Neural progenitor cell (in vitro differentiated cells): ENCODE measurements around the gene KCNN2.
"Not testable (repeated sequence)": the region's sequence is repeated elsewhere in the genome, so short reads cannot be mapped to it uniquely, and the experiment has no call there.

Experiments used
- EZH2phosphoT487 ChIP-seq: fragments of 200-600 bp; sonication (generic); IDR thresholded peaks from 2 replicates; pipeline ENCODE4 v1.6.1; 2017; ENCODE audit warnings: antibody characterized with exemption
- TF ChIP-seq, protein P1 (sequence below): fragments of 200-600 bp; sonication (generic); IDR thresholded peaks from 2 replicates; pipeline ENCODE4 v1.5.1; 2017; ENCODE audit warnings: antibody characterized with exemption, mild to moderate bottlenecking

- TF ChIP-seq, protein P1, sequence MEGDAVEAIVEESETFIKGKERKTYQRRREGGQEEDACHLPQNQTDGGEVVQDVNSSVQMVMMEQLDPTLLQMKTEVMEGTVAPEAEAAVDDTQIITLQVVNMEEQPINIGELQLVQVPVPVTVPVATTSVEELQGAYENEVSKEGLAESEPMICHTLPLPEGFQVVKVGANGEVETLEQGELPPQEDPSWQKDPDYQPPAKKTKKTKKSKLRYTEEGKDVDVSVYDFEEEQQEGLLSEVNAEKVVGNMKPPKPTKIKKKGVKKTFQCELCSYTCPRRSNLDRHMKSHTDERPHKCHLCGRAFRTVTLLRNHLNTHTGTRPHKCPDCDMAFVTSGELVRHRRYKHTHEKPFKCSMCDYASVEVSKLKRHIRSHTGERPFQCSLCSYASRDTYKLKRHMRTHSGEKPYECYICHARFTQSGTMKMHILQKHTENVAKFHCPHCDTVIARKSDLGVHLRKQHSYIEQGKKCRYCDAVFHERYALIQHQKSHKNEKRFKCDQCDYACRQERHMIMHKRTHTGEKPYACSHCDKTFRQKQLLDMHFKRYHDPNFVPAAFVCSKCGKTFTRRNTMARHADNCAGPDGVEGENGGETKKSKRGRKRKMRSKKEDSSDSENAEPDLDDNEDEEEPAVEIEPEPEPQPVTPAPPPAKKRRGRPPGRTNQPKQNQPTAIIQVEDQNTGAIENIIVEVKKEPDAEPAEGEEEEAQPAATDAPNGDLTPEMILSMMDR, result not testable (repeated sequence)
- not testable (repeated sequence) for TF ChIP-seq EZH2phosphoT487
Observed at GRCh38 chr5:114432684-114433083, 70.8 kb downstream of the KCNN2 start.
